Subcutaneous adipose tissue (tissue), 4 donors: ENCODE results near the gene TGM2. TPM values are rescaled to one million over a fixed set of nuclear protein-coding genes. Genes with fewer than 3 reads are reported as not detected.

Experiments used
- CTCF ChIP-seq: fragments of 450-650 bp; IDR thresholded peaks from one replicate; pipeline ENCODE4 v1.5.1; 2016; ENCODE audit warnings: low read depth, mild to moderate bottlenecking, control low read depth, antibody characterized with exemption, moderate library complexity
- total RNA-seq, 4 donors: library from RNA; depleted of rRNA; stranded (reverse); fragments of >200 nt; gene quantifications; one replicate each; pipeline ENCODE4 v1.1.0, GENCODE V29; 2016

Gene TGM2
- total RNA-seq, 4 donors from 2014 or later: 13.9 to 28.9 (median 19.2) TPM

DNA sequence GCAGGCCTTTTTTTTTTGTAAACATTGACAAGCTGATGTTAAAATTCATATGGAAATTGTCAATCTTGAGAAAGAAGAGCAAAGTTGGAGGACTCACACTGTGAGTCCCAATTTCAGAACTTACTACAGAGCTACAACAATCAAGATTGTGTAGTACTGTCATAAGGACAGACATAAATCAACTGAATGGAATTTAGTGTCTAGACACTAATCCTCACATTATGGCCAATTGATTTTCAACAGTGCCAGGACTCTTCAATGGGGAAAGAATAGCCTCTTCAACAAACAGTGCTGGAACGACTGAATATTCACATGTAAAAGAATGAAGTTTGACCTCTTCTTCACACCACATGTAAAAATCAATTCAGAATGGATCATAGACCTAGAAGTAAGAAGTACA, 60.8 kb downstream of the TGM2 start:
- TF ChIP-seq CTCF: no peak

DNA sequence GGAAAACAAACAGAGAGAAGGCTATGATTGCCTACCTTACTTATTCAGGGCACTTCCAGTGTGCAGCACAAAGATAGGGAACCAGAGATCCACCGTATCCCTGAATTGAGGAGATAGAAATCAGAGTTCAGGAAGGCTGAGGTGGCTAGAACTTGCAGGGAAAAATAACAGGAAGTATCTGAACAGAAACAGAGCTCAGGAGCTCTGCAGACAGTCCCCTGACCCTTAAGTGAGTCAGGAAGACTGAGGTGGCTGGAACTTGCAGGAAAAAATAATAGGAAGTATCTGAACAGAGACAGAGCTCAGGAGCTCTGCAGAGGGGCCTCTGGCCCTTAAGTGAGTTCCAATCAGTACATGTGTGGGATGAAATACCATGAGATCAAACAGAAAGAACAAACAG, 66.1 kb downstream of the TGM2 start:
- no peak for TF ChIP-seq CTCF

- no peak for TF ChIP-seq CTCF
Observed at GRCh38 chr20:38095017-38095686, 69.9 kb downstream of the TGM2 start.

- TF ChIP-seq CTCF: no peak
Observed at GRCh38 chr20:38094373-38094891, 70.6 kb downstream of the TGM2 start.

DNA sequence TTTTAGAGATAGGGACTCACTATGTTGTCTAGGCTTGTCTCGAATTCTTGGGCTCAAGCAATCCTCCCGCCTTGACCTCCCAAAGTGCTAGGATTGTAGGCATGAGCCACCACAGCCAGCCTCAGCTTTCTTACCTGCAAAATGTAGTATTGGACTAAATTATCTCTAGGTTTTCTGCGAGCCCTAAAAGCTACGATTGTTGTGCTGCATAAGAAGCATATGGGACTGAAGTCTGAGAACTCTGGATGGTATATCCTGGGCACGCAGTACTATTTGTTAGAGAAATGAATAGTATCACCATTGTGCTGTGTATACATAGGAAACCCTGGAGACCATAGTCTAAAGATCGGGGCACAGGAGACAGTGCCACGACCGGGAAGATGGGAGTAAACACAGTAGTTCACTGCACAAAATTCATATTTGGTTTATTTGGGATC, 71.4 kb downstream of the TGM2 start:
- no peak for TF ChIP-seq CTCF

DNA sequence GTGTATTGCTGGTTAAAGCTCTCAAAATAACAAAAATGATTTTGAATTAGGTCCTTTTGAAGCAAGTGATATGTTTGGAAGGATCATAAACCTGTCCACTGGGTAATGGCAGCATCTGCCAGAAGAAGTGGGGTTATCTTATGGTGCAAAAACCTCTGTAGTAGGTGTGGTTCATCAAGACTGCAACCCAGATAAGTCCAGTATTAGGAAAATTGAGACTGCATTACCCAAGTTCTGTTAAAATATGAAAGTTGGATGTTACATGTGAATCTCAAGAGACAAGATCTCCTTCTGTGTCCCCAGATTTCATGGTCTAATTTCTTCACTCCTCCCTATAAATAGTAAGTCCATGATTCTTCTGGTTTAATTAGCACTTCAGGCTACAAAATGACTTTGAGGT, 72.2 kb downstream of the TGM2 start:
- no peak for TF ChIP-seq CTCF

- TF ChIP-seq CTCF: no peak
Observed at GRCh38 chr20:38092260-38092857, 72.7 kb downstream of the TGM2 start.
